ENCODE measurements around the gene DGKI.
"Not testable (repeated sequence)": the region's sequence is repeated elsewhere in the genome, so short reads cannot be mapped to it uniquely, and the experiment has no call there.

DGKI gene

DNA sequence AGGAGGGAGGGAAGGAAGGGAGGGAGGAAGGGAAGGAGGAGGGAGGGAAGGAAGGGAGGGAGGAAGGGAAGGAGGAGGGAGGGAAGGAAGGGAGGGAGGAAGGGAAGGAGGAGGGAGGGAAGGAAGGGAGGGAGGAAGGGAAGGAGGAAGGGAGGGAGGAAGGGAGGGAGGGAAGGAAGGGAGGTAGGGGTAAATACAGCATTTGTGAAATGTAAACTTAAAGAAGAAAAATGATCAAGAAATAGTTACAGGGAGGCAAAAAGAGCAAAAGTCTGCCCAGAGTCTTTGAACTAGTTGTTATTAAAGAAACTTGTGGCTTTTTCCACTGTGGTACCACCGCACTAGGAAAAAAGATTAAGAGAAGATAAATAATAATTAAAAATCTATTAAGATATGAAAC, 398.2 kb downstream of the DGKI start:
- not testable (repeated sequence) for DNase-seq

DNA sequence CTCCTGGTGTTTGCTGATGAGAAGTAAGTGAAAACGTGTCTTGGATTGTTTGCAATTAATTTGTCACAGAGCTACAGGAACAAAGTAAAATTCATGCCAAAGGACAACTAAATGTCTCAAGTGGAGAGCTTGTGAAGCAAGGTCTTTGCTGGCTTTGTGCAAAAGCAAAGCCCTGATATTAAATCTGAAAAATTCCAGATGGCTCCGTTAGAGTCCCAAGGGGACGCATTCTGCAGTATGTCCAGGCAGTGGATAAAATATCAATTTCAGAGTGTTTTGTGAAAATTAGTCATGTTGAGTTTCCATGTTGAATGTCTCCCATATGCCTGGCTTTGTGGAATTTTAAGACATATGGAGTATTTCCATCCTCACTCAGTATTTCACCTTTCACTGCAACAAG, 400.7 kb downstream of the DGKI start:
- no peak for DNase-seq

DNA sequence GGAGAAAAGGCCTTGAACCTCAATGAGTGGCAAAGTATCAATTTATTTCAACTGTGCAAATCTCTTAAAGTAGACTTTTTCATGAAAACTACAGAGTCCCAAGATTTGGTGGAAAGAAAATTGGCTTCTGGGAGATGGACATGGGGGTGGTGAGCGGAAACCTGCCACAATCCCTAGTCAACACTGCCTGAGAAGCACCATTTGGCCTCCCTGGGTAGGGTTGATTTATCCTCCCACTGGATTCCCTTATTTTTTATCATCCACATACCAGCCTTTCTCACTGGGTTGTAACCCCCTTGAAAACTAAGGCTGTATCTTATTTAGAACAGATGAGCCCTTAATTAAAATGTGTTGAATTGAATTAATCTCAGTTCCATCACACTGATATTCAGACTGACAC, 401.5 kb downstream of the DGKI start:
- no peak for DNase-seq

DNA sequence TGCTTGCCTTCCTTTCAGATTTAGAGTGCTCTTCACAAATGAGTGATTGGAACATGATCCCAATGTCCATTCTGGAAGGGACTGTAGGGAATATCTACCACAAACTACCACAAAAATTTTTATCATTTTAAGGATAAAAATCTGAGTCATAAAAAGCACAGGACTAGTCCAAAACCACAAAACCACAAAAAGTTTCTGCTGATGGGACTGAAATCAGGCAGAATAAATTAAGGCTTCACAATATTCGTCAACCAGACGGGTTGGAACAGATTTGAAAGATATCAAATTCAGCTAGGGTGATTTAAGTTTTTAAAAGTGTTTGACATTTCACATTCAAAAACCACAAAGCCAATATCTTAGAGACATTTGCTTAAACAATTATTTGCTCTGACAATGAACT, 403.2 kb downstream of the DGKI start:
- no peak for DNase-seq

DNA sequence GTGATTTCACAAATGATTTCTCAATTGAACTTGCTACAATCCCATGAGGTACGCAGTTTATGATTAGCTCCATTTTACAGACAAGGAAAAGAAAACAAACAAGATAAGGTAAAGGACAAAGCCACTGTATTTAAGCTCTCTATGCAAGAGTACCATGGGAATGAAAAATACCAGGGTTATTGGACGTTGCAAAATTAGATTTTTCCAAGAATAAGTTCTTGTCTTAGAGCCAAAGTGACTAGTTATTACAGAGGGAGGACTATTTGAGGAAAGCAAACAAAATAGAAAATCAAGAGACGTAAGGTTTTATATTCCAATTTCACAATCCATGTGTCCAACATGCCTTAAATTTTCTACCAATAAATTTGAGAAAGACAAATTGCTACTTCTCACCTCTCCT, 405.3 kb downstream of the DGKI start:
- DNase-seq: no peak

DNA sequence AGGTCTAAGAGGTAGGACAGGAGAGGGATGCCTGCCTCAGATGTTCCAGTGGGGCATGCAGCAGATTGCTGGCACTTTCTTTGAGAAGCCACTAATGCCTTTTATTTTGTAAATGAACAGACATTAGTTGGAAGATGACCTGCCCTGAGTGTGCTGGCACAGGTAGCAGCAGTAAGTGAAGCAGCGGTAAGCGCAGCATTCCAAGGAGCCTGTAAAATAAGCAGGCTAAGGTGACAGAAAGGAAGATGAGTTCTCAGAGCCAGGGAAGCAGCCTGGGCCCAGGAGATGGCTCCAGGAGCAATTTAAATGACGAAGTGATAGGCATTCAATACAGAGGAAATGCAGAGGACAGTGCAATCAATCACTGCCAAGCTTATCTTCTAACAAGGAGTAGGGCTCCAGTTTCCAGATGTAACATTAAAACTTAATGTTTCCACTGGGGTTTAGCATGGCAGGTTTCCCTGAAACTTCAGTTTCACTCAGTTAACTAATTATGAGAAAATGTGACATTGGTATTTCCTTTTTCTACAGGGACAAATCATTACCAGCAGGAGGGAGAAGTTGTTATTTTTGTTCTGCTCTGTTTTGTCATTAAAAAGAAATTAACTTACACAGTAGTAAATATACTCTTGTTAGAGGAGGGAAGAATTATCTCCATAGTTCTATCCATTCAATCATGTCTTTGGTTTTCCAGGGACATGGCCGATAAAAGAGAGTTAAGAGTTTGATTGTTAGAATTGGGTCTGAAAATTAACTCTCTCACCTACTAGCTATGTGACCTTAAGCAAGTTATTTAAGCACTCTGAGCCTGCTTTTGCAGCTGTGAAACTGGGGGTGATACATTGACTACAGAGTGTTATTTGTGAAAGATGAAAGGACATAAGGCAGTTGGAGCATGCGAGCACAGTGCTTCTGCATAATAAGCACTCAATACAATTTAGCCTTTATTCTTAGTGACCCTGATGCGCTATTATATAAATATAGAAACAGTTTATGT, 406.6 kb downstream of the DGKI start:
- DNase-seq: no peak

DNA sequence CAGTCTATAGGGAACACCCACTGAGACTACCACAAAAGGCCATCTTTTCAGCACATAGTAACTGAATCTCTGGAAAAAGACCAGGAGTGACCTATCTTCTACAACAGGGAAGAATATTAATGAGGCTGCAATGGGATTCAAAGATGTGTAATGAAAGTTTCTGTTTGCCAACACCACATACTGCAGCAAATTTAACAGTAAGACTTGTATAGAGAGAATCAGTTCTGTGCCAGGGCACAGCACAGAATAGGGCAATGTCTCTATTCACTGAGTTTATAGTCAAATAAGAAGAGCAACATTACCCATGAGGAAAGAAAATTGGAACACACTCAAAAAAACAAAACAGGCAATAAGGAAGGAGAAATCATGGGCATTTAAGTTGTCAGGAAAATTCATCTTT, 411.8 kb downstream of the DGKI start:
- no peak for DNase-seq

DNA sequence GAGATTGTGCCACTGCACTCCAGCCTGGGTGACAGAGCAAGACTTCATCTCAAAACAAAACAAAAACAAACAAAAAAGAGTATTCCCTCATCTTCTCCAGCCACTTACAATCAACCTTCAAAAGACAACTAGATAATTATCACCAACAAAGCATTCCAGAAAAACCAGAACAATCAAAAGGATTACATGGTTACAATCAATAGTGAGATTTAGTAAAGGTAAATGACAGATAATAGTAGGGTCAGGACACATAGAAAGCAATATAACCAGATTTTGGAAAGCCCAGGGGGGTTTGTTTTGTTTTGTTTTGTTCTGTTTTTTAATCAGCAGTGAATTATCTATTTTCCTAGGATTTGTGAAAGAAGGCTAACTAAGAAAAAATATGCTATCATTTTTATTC, 412.2 kb downstream of the DGKI start:
- DNase-seq: no peak

DNA sequence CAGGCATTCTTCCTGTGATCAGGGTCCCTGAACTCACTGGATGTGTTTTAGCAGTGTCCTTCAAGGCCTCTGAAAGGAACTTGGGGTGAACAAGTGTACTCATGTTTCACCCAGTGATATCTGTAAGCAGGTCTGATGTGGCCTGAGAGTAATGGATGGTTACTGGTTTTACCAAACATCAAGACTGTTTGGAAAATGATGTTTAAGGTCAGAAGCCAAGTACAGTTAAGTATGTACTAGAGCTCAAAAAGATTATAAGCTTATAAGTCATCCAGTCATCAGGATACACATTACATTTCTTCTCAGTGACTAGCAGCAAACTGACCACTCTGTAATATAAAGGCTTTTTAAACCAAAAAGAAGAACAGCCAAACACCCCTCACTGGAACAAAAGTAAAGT, 423.5 kb downstream of the DGKI start:
- no peak for DNase-seq

DNA sequence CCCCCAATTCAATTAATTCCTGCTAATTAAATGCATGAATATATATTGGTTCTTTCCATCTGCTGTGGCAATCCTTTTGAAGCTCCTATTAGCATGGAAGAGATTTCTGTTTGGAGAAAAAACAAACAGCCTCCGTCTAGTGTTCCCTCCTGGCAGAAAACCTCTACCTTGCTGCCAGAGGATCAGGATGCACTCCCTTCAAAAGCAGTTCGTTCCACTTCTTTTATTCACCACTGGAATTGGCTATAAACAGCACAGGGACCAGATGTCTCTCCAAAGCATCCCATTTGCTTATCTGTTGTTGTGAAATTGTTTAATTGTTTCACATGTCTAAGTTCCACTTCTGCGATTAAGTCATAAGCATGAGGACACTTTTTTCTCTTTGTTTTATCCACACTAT, 425.4 kb downstream of the DGKI start:
- DNase-seq: no peak

DNA sequence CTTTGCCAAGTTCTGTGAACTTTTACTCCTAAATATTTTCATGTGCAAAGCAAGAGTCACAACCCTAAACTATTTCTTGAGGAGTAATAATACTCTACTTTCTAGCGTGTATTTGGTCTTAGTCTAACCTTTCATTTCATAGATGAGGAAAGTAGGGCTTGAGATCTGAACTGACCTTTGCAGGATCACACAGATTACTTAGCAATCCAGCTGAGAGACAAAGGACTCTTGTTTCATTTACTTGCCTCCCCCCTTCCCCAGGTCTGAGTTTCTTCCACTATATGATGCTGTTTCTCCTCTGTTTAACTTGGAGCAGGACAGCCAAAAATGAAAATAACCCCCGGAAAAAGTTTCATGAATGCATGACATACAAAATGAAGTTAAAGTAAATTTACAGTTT, 427.9 kb downstream of the DGKI start:
- DNase-seq: no peak

DNA sequence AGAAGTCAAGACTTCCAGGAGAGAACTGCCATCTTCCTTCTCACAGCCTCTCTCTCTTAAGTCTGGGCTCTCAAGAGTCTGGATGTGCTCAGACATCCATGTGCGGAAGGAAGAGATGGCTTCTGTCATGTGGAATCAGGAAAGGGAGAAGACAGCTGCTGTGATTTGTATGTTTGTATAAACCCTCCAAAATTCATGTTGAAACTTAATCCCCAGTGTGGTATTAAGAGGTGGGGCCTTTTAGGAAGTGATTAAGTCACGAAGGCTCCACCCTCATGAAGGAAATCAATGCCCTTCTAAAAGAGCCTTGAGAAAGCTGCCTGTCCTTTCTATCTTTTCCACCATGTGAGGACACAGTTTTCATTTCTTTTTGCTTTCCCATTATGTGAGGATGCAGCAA, 429.3 kb downstream of the DGKI start:
- no peak for DNase-seq

DNA sequence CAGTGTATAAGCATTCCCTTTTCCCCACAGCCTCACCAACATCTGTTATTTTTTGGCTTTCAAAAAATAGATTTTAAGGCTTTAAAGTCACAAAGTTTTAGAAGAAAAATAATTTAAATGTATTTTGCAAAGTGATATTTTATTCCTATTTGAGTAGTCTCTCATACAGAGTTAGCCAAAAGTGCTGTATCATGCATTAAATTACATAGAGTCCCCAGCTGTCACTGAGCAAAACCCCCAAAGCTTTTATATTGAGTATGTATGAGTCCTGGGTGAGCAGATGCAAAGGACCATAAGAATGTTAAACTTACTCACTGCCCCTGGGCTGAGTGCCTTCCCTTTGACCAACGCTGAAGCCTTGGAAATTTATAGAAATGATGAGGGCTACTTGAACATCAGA, 432.9 kb downstream of the DGKI start:
- no peak for DNase-seq

DNA sequence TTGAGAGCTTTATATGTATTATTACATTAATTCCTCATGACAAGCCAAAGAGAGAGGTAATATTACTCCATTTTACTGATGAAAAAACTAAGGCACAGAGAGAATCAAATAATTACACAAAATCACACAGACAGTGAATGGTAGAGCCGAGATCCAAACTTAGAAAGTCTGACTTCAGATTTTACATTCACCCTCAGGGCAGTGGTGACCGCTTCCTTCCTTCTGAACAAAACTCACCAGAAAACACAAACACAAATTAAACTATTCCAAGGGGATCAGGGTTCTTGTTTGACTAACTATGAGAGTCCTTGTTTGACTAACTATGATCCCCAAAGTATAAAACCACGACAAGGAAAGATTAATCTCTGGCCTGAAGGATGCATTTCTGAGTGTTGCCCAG, 435.3 kb downstream of the DGKI start:
- DNase-seq: no peak

DNA sequence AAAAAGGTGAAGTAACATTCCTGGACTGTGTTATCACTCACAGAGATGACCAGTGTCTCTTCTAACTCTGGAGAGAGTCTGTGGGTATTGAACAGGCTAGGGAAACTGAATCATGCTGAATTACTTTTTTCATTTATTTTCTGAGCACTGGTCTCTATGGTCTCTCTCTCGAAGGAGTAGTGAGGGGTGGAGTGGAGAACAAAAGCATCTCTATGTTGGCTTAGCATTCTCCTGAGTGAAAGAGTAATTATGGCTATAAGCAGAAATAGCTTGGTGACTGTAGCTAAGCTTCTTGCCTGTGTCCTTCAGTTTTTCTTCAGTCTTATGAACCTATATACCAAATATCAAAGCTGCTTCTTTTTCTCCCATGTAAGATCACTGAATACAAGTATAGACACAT, 438.6 kb downstream of the DGKI start:
- no peak for DNase-seq

DNA sequence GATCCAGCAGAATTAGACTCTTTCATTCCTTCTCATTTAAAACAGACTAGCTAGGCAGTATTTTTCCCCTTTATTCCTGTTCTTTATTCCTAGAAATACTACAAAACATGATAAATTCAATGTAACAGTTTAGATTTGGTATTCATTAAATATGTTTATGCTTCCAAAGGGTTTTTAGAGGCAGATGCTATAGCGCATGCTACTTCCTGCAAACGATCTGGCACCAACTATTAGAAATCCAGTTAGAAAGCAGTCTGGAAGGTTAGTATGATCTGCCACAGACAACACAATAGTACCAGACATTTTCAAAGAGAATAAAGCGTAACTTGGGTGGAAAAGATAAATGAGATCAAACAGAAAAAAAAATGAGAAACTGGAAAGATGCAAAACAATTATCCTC, 439.7 kb downstream of the DGKI start:
- no peak for DNase-seq

DNA sequence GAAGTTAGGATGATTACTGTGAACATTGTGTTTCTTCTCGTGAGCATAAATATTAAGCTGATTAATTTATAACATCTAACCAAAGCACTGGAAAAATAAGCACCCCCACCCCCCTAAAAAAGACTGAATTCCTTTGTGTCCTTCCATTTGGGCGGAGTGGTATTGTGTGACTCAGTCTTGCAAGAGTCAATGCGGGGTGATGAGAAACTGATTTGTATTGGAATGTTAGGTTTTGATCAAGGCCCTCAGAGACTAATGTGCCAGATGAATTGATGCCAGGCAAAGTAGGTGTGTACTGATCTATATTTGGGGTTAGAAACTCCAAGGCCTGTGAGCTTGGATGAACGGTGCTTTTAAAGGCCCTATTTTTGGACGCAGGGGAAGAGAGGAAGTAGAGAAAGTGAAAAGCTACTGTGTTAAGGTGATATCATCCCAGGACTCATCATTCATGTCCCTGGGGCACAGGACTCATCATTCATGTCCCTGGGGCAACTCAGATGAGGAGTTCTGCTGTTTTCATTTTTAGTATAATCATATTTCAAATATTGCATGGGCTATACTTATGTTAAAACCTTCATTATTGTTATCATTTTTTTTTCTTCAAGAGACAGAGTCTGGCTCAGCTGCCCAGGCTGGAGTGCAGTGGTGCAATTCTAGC, 442.0 kb downstream of the DGKI start:
- no peak for DNase-seq

DNA sequence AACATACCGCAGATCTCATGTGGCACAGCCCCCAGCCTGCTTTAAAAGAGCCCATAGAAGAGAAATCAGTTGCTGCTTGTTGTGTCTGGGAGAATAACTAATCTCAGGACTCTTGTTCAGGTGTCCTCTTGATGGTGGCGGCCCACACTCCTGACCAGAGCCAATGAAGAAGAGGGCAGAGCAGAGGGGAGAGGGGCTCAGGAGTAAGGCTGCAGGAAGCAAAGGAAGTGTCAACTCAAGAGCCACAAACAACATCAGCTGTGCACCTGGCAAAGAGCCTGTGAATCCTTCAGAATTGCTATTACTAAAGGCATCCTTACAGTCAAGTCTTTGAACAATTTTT, 443.4 kb downstream of the DGKI start:
- DNase-seq: no peak

DNA sequence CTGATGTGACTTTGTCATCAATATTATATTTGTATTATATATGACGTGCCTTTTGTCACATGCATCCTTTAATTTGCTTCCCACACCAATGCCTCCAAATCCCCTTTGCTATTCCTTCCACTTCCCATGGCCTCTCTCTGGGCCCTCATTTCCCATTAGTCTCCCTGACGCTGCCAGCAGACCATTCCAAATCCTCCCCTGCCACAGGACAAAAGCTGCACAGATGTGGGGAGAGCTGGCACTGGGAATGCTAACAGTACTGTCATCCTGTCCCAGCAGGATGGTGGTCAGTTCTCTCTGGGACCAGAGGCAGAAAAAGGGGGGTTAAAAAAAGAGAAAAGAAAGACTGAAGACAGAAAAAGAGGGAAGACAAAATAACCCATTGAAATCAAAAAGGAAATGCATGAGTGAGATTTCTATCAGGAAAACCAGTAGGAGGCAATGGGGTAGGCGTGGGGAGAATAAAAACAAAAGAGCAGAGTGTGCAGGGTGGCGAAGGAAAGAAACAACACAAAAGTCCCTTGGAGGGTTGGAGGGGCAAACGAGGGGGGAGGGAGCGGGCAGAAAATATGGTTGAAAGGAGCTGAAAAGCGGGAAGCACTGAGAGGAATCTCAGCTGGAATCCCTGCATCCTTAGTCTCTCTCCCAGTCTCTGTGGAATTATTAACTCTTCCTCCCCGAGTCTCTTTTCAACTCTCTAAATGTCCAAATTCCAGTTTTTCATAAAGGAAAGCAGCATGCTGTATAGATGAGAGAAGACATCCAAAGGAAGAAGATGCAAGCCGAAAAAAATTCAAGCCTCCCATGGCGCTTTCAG, 444.0 kb downstream of the DGKI start:
- DNase-seq: no peak

DNA sequence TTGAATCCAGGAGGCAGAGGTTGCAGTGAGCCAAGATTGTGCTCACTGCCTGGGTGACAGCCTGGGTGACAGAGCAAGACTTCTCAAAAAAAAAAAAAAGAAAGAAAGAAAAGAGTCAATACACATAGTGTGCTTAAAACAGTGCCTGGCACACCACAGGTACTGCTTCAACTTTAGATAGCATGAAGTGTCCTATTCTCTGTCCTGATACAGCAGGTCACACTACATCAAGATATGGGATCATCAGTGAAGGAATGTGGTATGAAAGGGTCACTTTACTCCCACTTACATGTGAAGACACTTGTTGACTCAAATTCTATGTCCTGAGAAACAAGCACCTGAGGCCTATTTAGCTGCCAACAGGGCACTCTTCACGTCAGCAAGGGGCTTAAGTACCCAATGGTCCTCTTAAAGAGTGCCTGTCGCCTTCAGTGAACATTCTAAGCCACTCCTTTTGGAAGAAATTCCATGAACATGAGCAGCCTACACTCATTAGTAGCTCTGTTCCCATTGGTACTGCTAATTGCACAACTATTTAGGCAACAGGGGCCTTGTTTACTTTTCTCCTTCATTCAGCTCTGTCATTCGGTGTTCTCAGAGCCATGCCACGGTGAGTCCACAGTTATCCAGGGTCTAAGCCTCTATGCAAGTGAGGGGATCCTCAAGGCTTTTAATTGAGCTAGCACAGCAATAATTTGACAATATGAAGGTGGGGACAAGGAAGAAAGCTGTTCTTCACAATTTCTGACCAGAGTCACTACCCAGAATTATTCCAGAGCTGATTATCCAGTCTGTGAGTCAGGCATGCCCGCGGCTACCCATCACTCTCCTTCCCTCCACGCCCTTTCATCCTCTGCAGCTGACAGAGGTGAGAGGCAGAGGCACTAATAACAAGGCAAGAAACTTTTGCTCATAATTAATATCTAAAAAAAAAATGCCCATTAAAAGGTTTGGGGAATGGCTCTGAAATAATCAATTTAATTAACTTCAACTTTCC, 446.6 kb downstream of the DGKI start:
- DNase-seq: no peak

DNA sequence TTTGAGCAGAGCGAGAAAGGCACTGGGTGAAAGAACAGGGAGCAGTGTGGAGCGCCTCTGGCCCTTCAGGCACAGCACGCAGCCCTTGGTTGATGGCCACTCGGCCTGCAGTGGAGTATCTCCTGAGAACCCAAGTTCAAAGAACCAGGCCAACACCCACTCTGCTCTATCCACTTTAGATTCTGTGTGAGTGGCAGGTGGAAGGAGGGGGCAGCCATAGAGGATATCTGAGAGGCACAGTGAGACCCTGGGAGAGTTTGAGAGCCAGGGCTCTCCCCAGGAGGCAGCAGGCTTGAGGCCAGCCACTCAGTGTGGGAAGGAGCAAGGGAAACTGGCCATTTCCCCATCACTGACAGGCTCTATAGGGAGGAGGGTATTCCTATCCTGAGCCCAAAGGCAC, 450.7 kb downstream of the DGKI start:
- DNase-seq: no peak

DNA sequence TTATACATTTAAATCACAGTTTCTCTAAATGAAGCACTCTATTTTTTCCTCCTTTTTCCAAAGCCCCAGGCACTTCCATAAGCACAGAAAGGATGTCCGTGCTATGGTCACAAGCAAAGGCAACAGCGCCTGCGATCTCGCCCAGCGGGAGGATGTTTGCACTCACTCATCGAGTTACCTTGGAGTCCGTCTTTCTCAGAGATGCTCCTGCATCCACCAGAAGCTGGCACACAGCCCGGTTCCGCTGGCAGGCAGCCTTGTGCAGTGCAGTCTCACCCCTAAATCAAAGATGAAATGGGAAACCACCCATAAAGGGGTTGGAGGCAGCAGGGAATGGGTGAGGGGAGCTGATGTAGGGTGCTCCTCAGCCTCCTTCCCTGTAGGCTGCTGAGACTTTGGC, 451.4 kb downstream of the DGKI start:
- DNase-seq: no peak
